HepG2 (cell line): ENCODE results near the gene NECTIN2. TPM values are rescaled to one million over a fixed set of nuclear protein-coding genes. Genes with fewer than 3 reads are reported as not detected.

ENCODE experiments used
- ARNT2 ChIP-seq: sonication (generic); formaldehyde crosslinking; IDR thresholded peaks from 2 replicates; pipeline ENCODE4 v1.8.0; 2022; ENCODE audit warnings: mild to moderate bottlenecking, low read depth, missing genetic modification reagents, moderate library complexity
- FOXK1 ChIP-seq: sonication (generic); formaldehyde crosslinking; IDR thresholded peaks from 2 replicates; pipeline ENCODE4 v1.4.0; 2020; ENCODE audit warnings: low read depth, missing genetic modification reagents, borderline replicate concordance
- ONECUT2 ChIP-seq: sonication (generic); formaldehyde crosslinking; IDR thresholded peaks from 2 replicates; pipeline ENCODE4 v1.4.0; 2020; ENCODE audit warnings: missing genetic modification reagents
- PLSCR1 ChIP-seq: sonication (generic); formaldehyde crosslinking; IDR thresholded peaks from 2 replicates; pipeline ENCODE4 v1.5.0; 2020; ENCODE audit warnings: missing genetic modification reagents, mild to moderate bottlenecking, borderline replicate concordance
- RARA ChIP-seq: IDR thresholded peaks from 2 replicates; pipeline ENCODE4 v1.6.1; 2016; ENCODE audit warnings: missing genetic modification reagents, missing compliant biosample characterization
- SIX4 ChIP-seq: sonication (generic); formaldehyde crosslinking; IDR thresholded peaks from 2 replicates; pipeline ENCODE4 v1.4.0; 2020; ENCODE audit warnings: missing genetic modification reagents
- SKIL ChIP-seq: sonication (generic); formaldehyde crosslinking; IDR thresholded peaks from 2 replicates; pipeline ENCODE4 v1.8.0; 2022; ENCODE audit warnings: missing genetic modification reagents, mild to moderate bottlenecking, moderate library complexity, borderline replicate concordance
- SRSF1 ChIP-seq: fragments of 200-400 bp; formaldehyde crosslinking; optimal IDR thresholded peaks from 2 replicates; pipeline ENCODE3; 2017; ENCODE audit warnings: mild to moderate bottlenecking, low read depth, low read length, moderate library complexity
- TBX3 ChIP-seq: fragments of 450-650 bp; IDR thresholded peaks from 2 replicates; pipeline ENCODE4 v1.6.1; 2017; ENCODE audit warnings: antibody characterized with exemption, mild to moderate bottlenecking, inconsistent platforms, borderline replicate concordance
- ZBTB26 ChIP-seq: IDR thresholded peaks from 2 replicates; pipeline ENCODE4 v1.6.1; 2016; ENCODE audit warnings: missing compliant biosample characterization, missing genetic modification reagents, borderline replicate concordance
- ZNF232 ChIP-seq: sonication (generic); formaldehyde crosslinking; IDR thresholded peaks from 2 replicates; pipeline ENCODE4 v1.4.0; 2020; ENCODE audit warnings: missing genetic modification reagents, borderline replicate concordance
- ZNF501 ChIP-seq: sonication (generic); formaldehyde crosslinking; IDR thresholded peaks from 2 replicates; pipeline ENCODE4 v1.5.1; 2020; ENCODE audit warnings: mild to moderate bottlenecking, moderate library complexity, missing genetic modification reagents
- ZNF563 ChIP-seq: sonication (generic); formaldehyde crosslinking; IDR thresholded peaks from 2 replicates; pipeline ENCODE4 v1.8.0; 2022; ENCODE audit warnings: mild to moderate bottlenecking, moderate library complexity, missing genetic modification reagents
- ZNF564 ChIP-seq: sonication (generic); formaldehyde crosslinking; IDR thresholded peaks from 2 replicates; pipeline ENCODE4 v1.8.1; 2023; ENCODE audit warnings: mild to moderate bottlenecking, missing genetic modification reagents
- polyA plus RNA-seq, 8 experiments: library from polyadenylated mRNA; depleted of rRNA in 3 of 8; stranded (reverse) in 7 of 8; unstranded in 1 of 8; fragments of >200 nt; fragmentation: Illumina TruSeq in 4 of 8; extraction: Trizol in 4 of 8; gene quantifications; 2 replicates each; pipeline versions ENCODE4 v1.2.1 to v1.2.3, GENCODE V29; 2011 to 2016; ENCODE audit warnings: low read depth in 4 of 8, missing spikeins in 1 of 8, mixed read lengths in 1 of 8; ENCODE audit not compliant: insufficient read depth in 1 of 8
- total RNA-seq, 5 experiments: library from RNA; depleted of rRNA; stranded (reverse); fragments of >200 nt; fragmentation: Illumina TruSeq; extraction: Trizol; gene quantifications; 2 replicates each; pipeline ENCODE4 v1.2.3, GENCODE V29; 2016; ENCODE audit warnings: low read depth in 1 of 5
- TF ChIP-seq, protein P1 (sequence below): sonication (generic); formaldehyde crosslinking; IDR thresholded peaks from 2 replicates; pipeline ENCODE4 v1.5.0; 2020; ENCODE audit warnings: missing genetic modification reagents, mild to moderate bottlenecking, borderline replicate concordance
- TF ChIP-seq, protein P2 (sequence below): sonication (generic); formaldehyde crosslinking; IDR thresholded peaks from 2 replicates; pipeline ENCODE4 v1.8.0; 2022; ENCODE audit warnings: mild to moderate bottlenecking, missing genetic modification reagents, moderate library complexity
- TF ChIP-seq, protein P3 (sequence below): sonication (generic); formaldehyde crosslinking; IDR thresholded peaks from 2 replicates; pipeline ENCODE4 v1.8.0; 2022; ENCODE audit warnings: mild to moderate bottlenecking, missing genetic modification reagents, moderate library complexity

Gene NECTIN2
- total and polyA plus RNA-seq, 2 of the 13 experiments (the other 11 are each of a cell fraction or from before 2014, with no cell fraction given), result 75.4 to 114 TPM

- TF ChIP-seq ZBTB26 (CRISPR knock-in tag) (peak; percentile 72; the same call in 1 of the 2 replicates), ZNF563 (CRISPR knock-in tag) (peak; percentile 84; the same call in 1 of the 2 replicates), ONECUT2 (CRISPR knock-in tag) (peak; percentile 58), SRSF1 (no peak), FOXK1 (CRISPR knock-in tag) (peak; percentile 97), RARA (CRISPR knock-in tag) (peak; percentile 100), ZNF232 (CRISPR knock-in tag) (peak; percentile 83; the same call in 1 of the 2 replicates), ZNF501 (CRISPR knock-in tag) (peak; percentile 73), SIX4 (CRISPR knock-in tag) (peak; percentile 87), PLSCR1 (no peak), TBX3 (peak; percentile 55; the same call in 1 of the 2 replicates), SKIL (CRISPR knock-in tag) (peak; percentile 100), ZNF564 (peak; percentile 95), ARNT2 (peak; percentile 89)
- TF ChIP-seq, protein P1, sequence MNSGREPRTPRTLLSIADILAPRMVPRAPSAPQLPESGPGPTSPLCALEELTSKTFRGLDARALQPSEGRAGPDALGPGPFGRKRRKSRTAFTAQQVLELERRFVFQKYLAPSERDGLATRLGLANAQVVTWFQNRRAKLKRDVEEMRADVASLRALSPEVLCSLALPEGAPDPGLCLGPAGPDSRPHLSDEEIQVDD (CRISPR knock-in tag), result no peak
- TF ChIP-seq, protein P2, sequence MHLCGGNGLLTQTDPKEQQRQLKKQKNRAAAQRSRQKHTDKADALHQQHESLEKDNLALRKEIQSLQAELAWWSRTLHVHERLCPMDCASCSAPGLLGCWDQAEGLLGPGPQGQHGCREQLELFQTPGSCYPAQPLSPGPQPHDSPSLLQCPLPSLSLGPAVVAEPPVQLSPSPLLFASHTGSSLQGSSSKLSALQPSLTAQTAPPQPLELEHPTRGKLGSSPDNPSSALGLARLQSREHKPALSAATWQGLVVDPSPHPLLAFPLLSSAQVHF (CRISPR knock-in tag), result 0 out of 2 replicates have a peak, but pooled peaks have one; percentile 79
- TF ChIP-seq, protein P3, sequence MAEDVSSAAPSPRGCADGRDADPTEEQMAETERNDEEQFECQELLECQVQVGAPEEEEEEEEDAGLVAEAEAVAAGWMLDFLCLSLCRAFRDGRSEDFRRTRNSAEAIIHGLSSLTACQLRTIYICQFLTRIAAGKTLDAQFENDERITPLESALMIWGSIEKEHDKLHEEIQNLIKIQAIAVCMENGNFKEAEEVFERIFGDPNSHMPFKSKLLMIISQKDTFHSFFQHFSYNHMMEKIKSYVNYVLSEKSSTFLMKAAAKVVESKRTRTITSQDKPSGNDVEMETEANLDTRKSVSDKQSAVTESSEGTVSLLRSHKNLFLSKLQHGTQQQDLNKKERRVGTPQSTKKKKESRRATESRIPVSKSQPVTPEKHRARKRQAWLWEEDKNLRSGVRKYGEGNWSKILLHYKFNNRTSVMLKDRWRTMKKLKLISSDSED (CRISPR knock-in tag), result no peak
These were observed 79.2 kb downstream of the NECTIN2 start (continued) for GRCh38 chr19:44925114-44925891.
